ENCODE results near the gene ATP13A4. TPM values are rescaled to one million over a fixed set of nuclear protein-coding genes. Genes with fewer than 3 reads are reported as not detected.

ATP13A4 gene
- total RNA-seq, 2 experiments from 2014 or later, result 2.8 to 3.5 TPM

DNA sequence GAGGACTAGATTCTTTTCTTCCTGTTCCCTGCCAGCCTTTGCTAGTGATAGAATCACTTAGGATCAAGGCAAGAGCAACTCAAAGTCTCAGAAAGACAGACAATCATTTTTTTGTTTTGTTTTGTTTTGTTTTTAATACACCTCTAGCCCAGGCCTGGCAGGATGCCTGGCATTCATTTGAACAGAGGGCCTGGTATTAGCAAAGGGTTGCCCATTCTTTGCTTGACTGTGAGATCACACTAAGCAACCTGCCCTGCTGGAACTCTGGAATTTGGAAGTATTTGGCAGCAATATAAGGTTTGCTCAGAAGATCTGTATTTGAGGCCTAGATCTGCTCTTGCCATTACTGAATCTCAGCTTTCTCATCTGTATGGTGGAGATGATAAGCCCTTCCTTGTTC is 154.4 kb downstream of the ATP13A4 start:
- no peaks in the 10 kb centered on the region for H3K36me3 Mint-ChIP-seq (ENCODE audit: low read depth)
- POLR2A ChIA-PET, result no interaction called here
- TF ChIP-seq CTCF (IDR thresholded peaks at IDR 0.05), result no peak
- H3K4me1 Mint-ChIP-seq (ENCODE audit: low read depth), result no peaks in the 10 kb centered on the region
- intact Hi-C loops (cut with micrococcal nuclease), result no loop called here
- no peak overlapping the region for H3K4me3 Mint-ChIP-seq
- no peak for DNase-seq
- no peak for ATAC-seq
- H3K9me3 Mint-ChIP-seq, result no peaks in the 10 kb centered on the region
- H3K27ac Mint-ChIP-seq, result no peak overlapping the region
- no peaks in the 10 kb centered on the region for H3K27me3 Mint-ChIP-seq
- CTCF ChIA-PET, result no interaction called here

GRCh38 chr3:193396451-193397244 is 158.0 kb downstream of the ATP13A4 start:
- no peak for TF ChIP-seq CTCF (IDR thresholded peaks at IDR 0.05)
- POLR2A ChIA-PET, result no interaction called here
- DNase-seq, result no peak
- H3K27ac Mint-ChIP-seq, result no peak overlapping the region
- ATAC-seq, result no peak
- CTCF ChIA-PET, result no interaction called here
- no peaks in the 10 kb centered on the region for H3K4me1 Mint-ChIP-seq (ENCODE audit: low read depth)
- H3K9me3 Mint-ChIP-seq, result no peaks in the 10 kb centered on the region
- no peaks in the 10 kb centered on the region for H3K27me3 Mint-ChIP-seq
- H3K4me3 Mint-ChIP-seq, result no peak overlapping the region
- intact Hi-C loops (cut with micrococcal nuclease), result no loop called here
- no peaks in the 10 kb centered on the region for H3K36me3 Mint-ChIP-seq (ENCODE audit: low read depth)

- intact Hi-C loops (cut with micrococcal nuclease), result no loop called here
- POLR2A ChIA-PET, result no interaction called here
- DNase-seq, result no peak
- H3K27me3 Mint-ChIP-seq, result peaks cover 5% of the 10 kb centered on the region
- CTCF ChIA-PET, result no interaction called here
- no peak overlapping the region for H3K4me3 Mint-ChIP-seq
- H3K36me3 Mint-ChIP-seq (ENCODE audit: low read depth), result no peaks in the 10 kb centered on the region
- TF ChIP-seq CTCF (IDR thresholded peaks at IDR 0.05), result no peak
- ATAC-seq, result no peak
- no peak overlapping the region for H3K27ac Mint-ChIP-seq
- H3K4me1 Mint-ChIP-seq (ENCODE audit: low read depth), result no peaks in the 10 kb centered on the region
- no peaks in the 10 kb centered on the region for H3K9me3 Mint-ChIP-seq
Observed at GRCh38 chr3:193391902-193392301, 162.8 kb downstream of the ATP13A4 start.

DNA sequence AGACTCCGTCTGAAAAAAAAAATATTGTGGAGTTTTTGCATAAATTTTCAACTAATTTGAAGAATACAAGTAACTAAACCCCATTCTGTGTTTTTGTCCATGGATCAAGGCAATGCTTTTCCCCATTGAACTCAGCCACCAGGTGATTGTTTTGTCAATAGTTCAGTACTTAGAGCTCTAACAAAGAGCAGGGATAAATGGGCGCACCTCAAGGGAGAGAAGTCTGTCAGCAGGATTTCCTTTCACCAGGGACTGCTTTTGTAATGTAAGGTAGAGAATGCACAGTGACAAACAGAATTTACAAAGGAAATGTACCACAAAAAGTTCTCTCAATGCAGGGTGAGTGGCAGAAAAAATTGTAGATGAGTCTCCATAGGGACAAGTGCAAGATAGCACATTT is 165.4 kb downstream of the ATP13A4 start:
- Mint-ChIP-seq H3K27me3 (peaks cover 6% of the 10 kb centered on the region), H3K9me3 (no peaks in the 10 kb centered on the region), H3K27ac (no peak overlapping the region), H3K36me3 (ENCODE audit: low read depth) (no peaks in the 10 kb centered on the region), H3K4me1 (ENCODE audit: low read depth) (no peaks in the 10 kb centered on the region), H3K4me3 (no peak overlapping the region)
- ATAC-seq (no peak), DNase-seq (no peak)
- POLR2A ChIA-PET, result no interaction called here
- CTCF ChIA-PET, result no interaction called here
- no peak for TF ChIP-seq CTCF (IDR thresholded peaks at IDR 0.05)
- intact Hi-C loops (cut with micrococcal nuclease), result no loop called here

GRCh38 chr3:193388361-193388760 is 166.3 kb downstream of the ATP13A4 start:
- Mint-ChIP-seq H3K27ac (no peak overlapping the region), H3K9me3 (no peaks in the 10 kb centered on the region), H3K27me3 (peaks cover 7% of the 10 kb centered on the region), H3K4me1 (ENCODE audit: low read depth) (no peaks in the 10 kb centered on the region), H3K4me3 (no peak overlapping the region), H3K36me3 (ENCODE audit: low read depth) (no peaks in the 10 kb centered on the region)
- DNase-seq (no peak), ATAC-seq (no peak)
- ChIA-PET POLR2A (no interaction called here), CTCF (no interaction called here)
- intact Hi-C loops (cut with micrococcal nuclease), result no loop called here
- TF ChIP-seq CTCF (IDR thresholded peaks at IDR 0.05), result no peak
